Duodenal mucosa (tissue), 2 donors: ENCODE measurements around the gene MFAP4.

Source experiments
- H3K27ac ChIP-seq: one replicate; pipeline ENCODE4 v1.7.0; 2013; ENCODE audit warnings: low read depth, low read length
- H3K27me3 ChIP-seq, 2 donors: one replicate each; pipeline ENCODE4 v1.7.0; 2013; ENCODE audit warnings: low read length in 2 of 2, control low read depth in 1 of 2; ENCODE audit not compliant: insufficient read depth in 2 of 2, control insufficient read depth in 1 of 2
- H3K36me3 ChIP-seq, 2 donors: one replicate each; pipeline ENCODE4 v1.7.0; 2013; ENCODE audit warnings: low read length in 2 of 2, control low read depth in 1 of 2; ENCODE audit not compliant: insufficient read depth in 2 of 2, control insufficient read depth in 1 of 2
- H3K4me1 ChIP-seq, 2 donors: one replicate each; pipeline ENCODE4 v1.7.0; 2013; ENCODE audit warnings: low read length in 2 of 2, control low read depth in 1 of 2; ENCODE audit not compliant: insufficient read depth in 2 of 2, control insufficient read depth in 1 of 2
- H3K4me3 ChIP-seq, 2 donors: one replicate each; pipeline ENCODE4 v1.7.0; 2013; ENCODE audit warnings: low read length in 2 of 2, low read depth in 1 of 2
- H3K9ac ChIP-seq, 2 donors: one replicate each; pipeline ENCODE4 v1.7.0; 2013; ENCODE audit warnings: low read length in 2 of 2, low read depth in 1 of 2
- H3K9me3 ChIP-seq, 2 donors: one replicate each; pipeline ENCODE4 v1.7.0; 2013; ENCODE audit warnings: low read length in 2 of 2, control low read depth in 1 of 2; ENCODE audit not compliant: control insufficient read depth in 1 of 2

MFAP4 gene

GRCh38 chr17:19334331-19334730 lies 52.7 kb downstream of the MFAP4 start:
- H3K9ac ChIP-seq, result no peak overlapping the region
- no peak overlapping the region for H3K27ac ChIP-seq
- peaks cover 0 to 7% of the 10 kb centered on the region in 2 donors for H3K36me3 ChIP-seq
- H3K4me3 ChIP-seq, result no peak overlapping the region
- peaks cover 0 to 5% of the 10 kb centered on the region in 2 donors for H3K4me1 ChIP-seq
- H3K27me3 ChIP-seq, result no peaks in the 10 kb centered on the region
- no peaks in the 10 kb centered on the region for H3K9me3 ChIP-seq

GRCh38 chr17:19333736-19334290 lies 53.2 kb downstream of the MFAP4 start:
- Histone ChIP-seq H3K27ac (no peak overlapping the region), H3K9me3 (no peaks in the 10 kb centered on the region), H3K36me3 (peaks cover 0 to 7% of the 10 kb centered on the region in 2 donors), H3K9ac (no peak overlapping the region), H3K4me1 (peaks cover 0 to 5% of the 10 kb centered on the region in 2 donors), H3K4me3 (no peak overlapping the region), H3K27me3 (no peaks in the 10 kb centered on the region)
